GM19455 (cell line): ENCODE results near the gene KICS2.

Experiments
- ATAC-seq: cut with Tn5 transposase; IDR thresholded peaks from one replicate; pipeline ENCODE4 v1.9.1; 2021; ENCODE audit not compliant: unreplicated experiment

Gene KICS2

GRCh38 chr12:64175254-64175945, 46.7 kb downstream of the KICS2 start:
- ATAC-seq: no peak

- ATAC-seq: no peak
Measured at GRCh38 chr12:64173456-64173855, 48.6 kb downstream of the KICS2 start.
